Activated T-helper 1 cell treated with anti-CD3 and anti-CD28 coated beads, Interleukin-12 subunit alpha, Interleukin-12 subunit beta, Interleukin-2, Interleukin-4 antibody, amounts not matched to agents 30 ng/mL and 10 ng/mL and 1 ng/mL, durations not matched to agents 14 hours and 24 hours and 36 hours (primary cell): ENCODE measurements around the gene PRTFDC1. TPM values are rescaled to one million over a fixed set of nuclear protein-coding genes. Genes with fewer than 3 reads are reported as not detected.

Experiments
- DNase-seq: peaks from one replicate; pipeline ENCODE4 v3.0.0; 2021; ENCODE audit warnings: low spot score
- H3K27ac Mint-ChIP-seq: one replicate; pipeline ENCODE4 v1.8.0; 2021; ENCODE audit warnings: mild to moderate bottlenecking, mixed read lengths
- H3K27me3 Mint-ChIP-seq: one replicate; pipeline ENCODE4 v1.8.0; 2022; ENCODE audit warnings: mild to moderate bottlenecking, moderate library complexity, mixed read lengths; ENCODE audit not compliant: insufficient read depth
- H3K36me3 Mint-ChIP-seq: one replicate; pipeline ENCODE4 v1.8.0; 2021; ENCODE audit warnings: low read depth, mixed read lengths
- H3K4me1 Mint-ChIP-seq: one replicate; pipeline ENCODE4 v1.8.0; 2021; ENCODE audit warnings: low read depth, mixed read lengths
- H3K4me3 Mint-ChIP-seq: one replicate; pipeline ENCODE4 v1.8.0; 2021; ENCODE audit warnings: mild to moderate bottlenecking, moderate library complexity, mixed read lengths
- H3K9me3 Mint-ChIP-seq: one replicate; pipeline ENCODE4 v1.8.0; 2021; ENCODE audit warnings: mixed read lengths
- intact Hi-C: fragments of 100-400 bp; cut with micrococcal nuclease; formaldehyde crosslinking; loops from one replicate; pipeline ENCODE4 v1.15.1; 2024
- total RNA-seq: library from RNA; stranded (reverse); gene quantifications from 2 replicates; pipeline ENCODE4 v1.2.3, GENCODE V29; 2022

PRTFDC1 gene
- total RNA-seq, 1 donor from 2014 or later: 0.57 TPM

- H3K4me1 Mint-ChIP-seq: peaks cover 13% of the 10 kb centered on the region
- H3K9me3 Mint-ChIP-seq: no peaks in the 10 kb centered on the region
- no peak for DNase-seq
- no peaks in the 10 kb centered on the region for H3K27me3 Mint-ChIP-seq
- intact Hi-C loops: no loop called here
- no peak overlapping the region for H3K4me3 Mint-ChIP-seq
- H3K36me3 Mint-ChIP-seq: no peaks in the 10 kb centered on the region
- H3K27ac Mint-ChIP-seq: no peak overlapping the region
Observed at GRCh38 chr10:24906372-24906771, 46.0 kb downstream of the PRTFDC1 start.

GRCh38 chr10:24904824-24905223, 47.6 kb downstream of the PRTFDC1 start:
- H3K9me3 Mint-ChIP-seq: no peaks in the 10 kb centered on the region
- no peaks in the 10 kb centered on the region for H3K27me3 Mint-ChIP-seq
- H3K27ac Mint-ChIP-seq: no peak overlapping the region
- intact Hi-C loops: loop anchor here (5.0 kb wide), 2 partner anchors 38 to 47 kb away; partner anchors contain the start of gene PRTFDC1
- no peaks in the 10 kb centered on the region for H3K36me3 Mint-ChIP-seq
- H3K4me1 Mint-ChIP-seq: peaks cover 22% of the 10 kb centered on the region
- no peak for DNase-seq
- H3K4me3 Mint-ChIP-seq: no peak overlapping the region

GRCh38 chr10:24902400-24902728, 50.0 kb downstream of the PRTFDC1 start:
- peaks cover 2% of the 10 kb centered on the region for H3K36me3 Mint-ChIP-seq
- peaks cover 7% of the 10 kb centered on the region for H3K9me3 Mint-ChIP-seq
- no peak for DNase-seq
- intact Hi-C loops: loop anchor here (1.0 to 5.0 kb wide), 3 partner anchors 35 to 436 kb away; partner anchors contain the start of gene PRTFDC1
- no peaks in the 10 kb centered on the region for H3K27me3 Mint-ChIP-seq
- H3K27ac Mint-ChIP-seq: no peak overlapping the region
- H3K4me1 Mint-ChIP-seq: peaks cover 28% of the 10 kb centered on the region
- no peak overlapping the region for H3K4me3 Mint-ChIP-seq

- intact Hi-C loops: loop anchor here (1.0 to 5.0 kb wide), 7 partner anchors 19 to 436 kb away; partner anchors contain the start of genes ENKUR, PRTFDC1 and THNSL1
- H3K27ac Mint-ChIP-seq: peak overlapping the region; percentile 73
- H3K4me3 Mint-ChIP-seq: no peak overlapping the region
- H3K27me3 Mint-ChIP-seq: no peaks in the 10 kb centered on the region
- no peak for DNase-seq
- peaks cover 33% of the 10 kb centered on the region for H3K4me1 Mint-ChIP-seq
- H3K9me3 Mint-ChIP-seq: peaks cover 10% of the 10 kb centered on the region
- peaks cover 2% of the 10 kb centered on the region for H3K36me3 Mint-ChIP-seq
Observed at GRCh38 chr10:24901686-24902399, 50.6 kb downstream of the PRTFDC1 start.

GRCh38 chr10:24900888-24901685, 51.3 kb downstream of the PRTFDC1 start:
- intact Hi-C loops: loop anchor here (1.0 to 5.0 kb wide), 6 partner anchors 20 to 177 kb away; partner anchors contain the start of genes ENKUR, PRTFDC1 and THNSL1
- Mint-ChIP-seq H3K9me3 (peaks cover 10% of the 10 kb centered on the region), H3K27ac (peak overlapping the region; percentile 73), H3K4me1 (peaks cover 33% of the 10 kb centered on the region), H3K36me3 (peaks cover 2% of the 10 kb centered on the region), H3K27me3 (no peaks in the 10 kb centered on the region), H3K4me3 (no peak overlapping the region)
- DNase-seq: no peak

- peaks cover 10% of the 10 kb centered on the region for H3K9me3 Mint-ChIP-seq
- intact Hi-C loops: no loop called here
- H3K4me3 Mint-ChIP-seq: no peak overlapping the region
- H3K4me1 Mint-ChIP-seq: peaks cover 38% of the 10 kb centered on the region
- H3K27ac Mint-ChIP-seq: no peak overlapping the region
- DNase-seq: no peak
- peaks cover 2% of the 10 kb centered on the region for H3K36me3 Mint-ChIP-seq
- H3K27me3 Mint-ChIP-seq: no peaks in the 10 kb centered on the region
Observed at GRCh38 chr10:24899571-24899970, 52.8 kb downstream of the PRTFDC1 start.

- H3K9me3 Mint-ChIP-seq: peaks cover 10% of the 10 kb centered on the region
- no peaks in the 10 kb centered on the region for H3K27me3 Mint-ChIP-seq
Observed at GRCh38 chr10:24898501-24898900, 53.9 kb downstream of the PRTFDC1 start.

GRCh38 chr10:24897326-24897926, 55.0 kb downstream of the PRTFDC1 start:
- Mint-ChIP-seq H3K27me3 (no peaks in the 10 kb centered on the region), H3K27ac (peak overlapping the region; percentile 13), H3K9me3 (peaks cover 10% of the 10 kb centered on the region), H3K36me3 (peaks cover 2% of the 10 kb centered on the region), H3K4me1 (peaks cover 39% of the 10 kb centered on the region), H3K4me3 (no peak overlapping the region)
- intact Hi-C loops: no loop called here
- no peak for DNase-seq

More at GRCh38 chr10:24898501-24898900, 53.9 kb downstream of the PRTFDC1 start:
- DNase-seq: no peak
- Mint-ChIP-seq H3K4me3 (no peak overlapping the region), H3K36me3 (peaks cover 2% of the 10 kb centered on the region), H3K27ac (no peak overlapping the region), H3K4me1 (peaks cover 42% of the 10 kb centered on the region)
- intact Hi-C loops: no loop called here

GRCh38 chr10:24894728-24895127, 57.7 kb downstream of the PRTFDC1 start:
- peaks cover 2% of the 10 kb centered on the region for H3K36me3 Mint-ChIP-seq
- no peaks in the 10 kb centered on the region for H3K27me3 Mint-ChIP-seq
- no peak overlapping the region for H3K27ac Mint-ChIP-seq
- no peak for DNase-seq
- H3K4me1 Mint-ChIP-seq: peaks cover 20% of the 10 kb centered on the region
- intact Hi-C loops: no loop called here
- no peak overlapping the region for H3K4me3 Mint-ChIP-seq
- peaks cover 10% of the 10 kb centered on the region for H3K9me3 Mint-ChIP-seq

- Mint-ChIP-seq H3K4me3 (no peak overlapping the region), H3K36me3 (peaks cover 2% of the 10 kb centered on the region), H3K4me1 (peaks cover 20% of the 10 kb centered on the region), H3K27me3 (no peaks in the 10 kb centered on the region), H3K9me3 (peaks cover 10% of the 10 kb centered on the region), H3K27ac (peak overlapping the region; percentile 50)
- intact Hi-C loops: no loop called here
- DNase-seq: no peak
Observed at GRCh38 chr10:24894309-24894708, 58.1 kb downstream of the PRTFDC1 start.

GRCh38 chr10:24893127-24893526, 59.3 kb downstream of the PRTFDC1 start:
- peaks cover 26% of the 10 kb centered on the region for H3K4me1 Mint-ChIP-seq
- intact Hi-C loops: no loop called here
- H3K27me3 Mint-ChIP-seq: no peaks in the 10 kb centered on the region
- H3K9me3 Mint-ChIP-seq: peaks cover 10% of the 10 kb centered on the region
- no peak for DNase-seq
- H3K4me3 Mint-ChIP-seq: no peak overlapping the region
- H3K36me3 Mint-ChIP-seq: peaks cover 2% of the 10 kb centered on the region
- H3K27ac Mint-ChIP-seq: no peak overlapping the region

GRCh38 chr10:24891823-24892222, 60.6 kb downstream of the PRTFDC1 start:
- Mint-ChIP-seq H3K9me3 (peaks cover 7% of the 10 kb centered on the region), H3K36me3 (peaks cover 4% of the 10 kb centered on the region), H3K4me1 (peaks cover 27% of the 10 kb centered on the region), H3K27ac (no peak overlapping the region), H3K27me3 (no peaks in the 10 kb centered on the region), H3K4me3 (no peak overlapping the region)
- no peak for DNase-seq
- intact Hi-C loops: no loop called here
